IMR-90 (cell line): Measurements from ENCODE around the gene NOL12.

ENCODE experiments used
- BHLHE40 ChIP-seq: fragments of 150-350 bp; IDR thresholded peaks from 2 replicates; pipeline ENCODE4 v1.6.1; 2016; ENCODE audit warnings: mild to moderate bottlenecking, low read depth, low read length
- CHD1 ChIP-seq: IDR thresholded peaks from 2 replicates; pipeline ENCODE4 v1.6.1; 2012; ENCODE audit warnings: low read depth, low read length, improper control_type of control experiment
- FOS ChIP-seq: fragments of 150-350 bp; IDR thresholded peaks from 2 replicates; pipeline ENCODE4 v1.6.1; 2016; ENCODE audit warnings: low read depth, low read length
- MAZ ChIP-seq: IDR thresholded peaks from 2 replicates; pipeline ENCODE4 v1.6.1; 2012; ENCODE audit warnings: low read depth, mild to moderate bottlenecking, low read length, improper control_type of control experiment, moderate library complexity, borderline replicate concordance
- MXI1 ChIP-seq: IDR thresholded peaks from 2 replicates; pipeline ENCODE4 v1.6.1; 2012; ENCODE audit warnings: low read depth, mild to moderate bottlenecking, low read length, moderate library complexity, borderline replicate concordance
- NFE2L2 ChIP-seq: fragments of 150-350 bp; IDR thresholded peaks from 2 replicates; pipeline ENCODE4 v1.6.1; 2016; ENCODE audit warnings: low read depth, mild to moderate bottlenecking, low read length
- POLR2A ChIP-seq: IDR thresholded peaks from 2 replicates; pipeline ENCODE4 v1.6.1; 2012; ENCODE audit warnings: mild to moderate bottlenecking, low read depth, low read length
- RCOR1 ChIP-seq: IDR thresholded peaks from 2 replicates; pipeline ENCODE4 v1.6.1; 2012; ENCODE audit warnings: mild to moderate bottlenecking, low read length, improper control_type of control experiment; ENCODE audit not compliant: insufficient replicate concordance
- RFX5 ChIP-seq: IDR thresholded peaks from 2 replicates; pipeline ENCODE4 v1.8.0; 2012; ENCODE audit warnings: low read depth, mild to moderate bottlenecking, low read length, moderate library complexity
- SMC3 ChIP-seq: fragments of 150-350 bp; IDR thresholded peaks from 2 replicates; pipeline ENCODE4 v1.6.1; 2016; ENCODE audit warnings: low read depth, mild to moderate bottlenecking, antibody characterized with exemption, low read length, moderate library complexity
- TF ChIP-seq, protein P1 (sequence below): conservative IDR thresholded peaks from 2 replicates; pipeline ENCODE4 v1.5.1; 2012; ENCODE audit warnings: mild to moderate bottlenecking, low read depth, low read length, improper control_type of control experiment
- TF ChIP-seq, protein P2 (sequence below): fragments of 150-350 bp; IDR thresholded peaks from 2 replicates; pipeline ENCODE4 v1.6.1; 2017; ENCODE audit warnings: mild to moderate bottlenecking, antibody characterized with exemption, low read length, low read depth

GRCh38 chr22:37680191-37680851, 5.8 kb upstream of the NOL12 start:
- TF ChIP-seq, protein P1, sequence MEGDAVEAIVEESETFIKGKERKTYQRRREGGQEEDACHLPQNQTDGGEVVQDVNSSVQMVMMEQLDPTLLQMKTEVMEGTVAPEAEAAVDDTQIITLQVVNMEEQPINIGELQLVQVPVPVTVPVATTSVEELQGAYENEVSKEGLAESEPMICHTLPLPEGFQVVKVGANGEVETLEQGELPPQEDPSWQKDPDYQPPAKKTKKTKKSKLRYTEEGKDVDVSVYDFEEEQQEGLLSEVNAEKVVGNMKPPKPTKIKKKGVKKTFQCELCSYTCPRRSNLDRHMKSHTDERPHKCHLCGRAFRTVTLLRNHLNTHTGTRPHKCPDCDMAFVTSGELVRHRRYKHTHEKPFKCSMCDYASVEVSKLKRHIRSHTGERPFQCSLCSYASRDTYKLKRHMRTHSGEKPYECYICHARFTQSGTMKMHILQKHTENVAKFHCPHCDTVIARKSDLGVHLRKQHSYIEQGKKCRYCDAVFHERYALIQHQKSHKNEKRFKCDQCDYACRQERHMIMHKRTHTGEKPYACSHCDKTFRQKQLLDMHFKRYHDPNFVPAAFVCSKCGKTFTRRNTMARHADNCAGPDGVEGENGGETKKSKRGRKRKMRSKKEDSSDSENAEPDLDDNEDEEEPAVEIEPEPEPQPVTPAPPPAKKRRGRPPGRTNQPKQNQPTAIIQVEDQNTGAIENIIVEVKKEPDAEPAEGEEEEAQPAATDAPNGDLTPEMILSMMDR = no peak
- TF ChIP-seq MXI1 (no peak), POLR2A (peak; percentile 33; the same call in 1 of the 2 replicates), SMC3 (no peak), BHLHE40 (no peak), FOS (no peak), MAZ (no peak), RCOR1 (no peak), NFE2L2 (no peak), RFX5 (no peak), CHD1 (no peak)
- TF ChIP-seq, protein P2, sequence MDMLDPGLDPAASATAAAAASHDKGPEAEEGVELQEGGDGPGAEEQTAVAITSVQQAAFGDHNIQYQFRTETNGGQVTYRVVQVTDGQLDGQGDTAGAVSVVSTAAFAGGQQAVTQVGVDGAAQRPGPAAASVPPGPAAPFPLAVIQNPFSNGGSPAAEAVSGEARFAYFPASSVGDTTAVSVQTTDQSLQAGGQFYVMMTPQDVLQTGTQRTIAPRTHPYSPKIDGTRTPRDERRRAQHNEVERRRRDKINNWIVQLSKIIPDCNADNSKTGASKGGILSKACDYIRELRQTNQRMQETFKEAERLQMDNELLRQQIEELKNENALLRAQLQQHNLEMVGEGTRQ = no peak
